SW480 (cell line): ENCODE data around the gene COPS6.

Source experiments
- DNase-seq: peaks from one replicate; pipeline ENCODE4 v3.0.0-alpha.2; 2016; ENCODE audit warnings: low spot score

Gene COPS6

GRCh38 chr7:100080907-100081534, 7.7 kb upstream of the COPS6 start:
- no peak for DNase-seq

GRCh38 chr7:100081535-100082102, 7.2 kb upstream of the COPS6 start, which contains the start of gene ZNF3:
Gene ZNF3 (minus strand): TSS chr7:100081723. CDS start chr7:100077357, 4,366 bp downstream.
- DNase-seq, result peak; percentile 100

- DNase-seq, result no peak
Observed at GRCh38 chr7:100082978-100083377, 5.8 kb upstream of the COPS6 start.

GRCh38 chr7:100085515-100085914, 3.3 kb upstream of the COPS6 start:
- no peak for DNase-seq

GRCh38 chr7:100087055-100087750, 1.6 kb upstream of the COPS6 start:
- DNase-seq, result peak; percentile 71

- DNase-seq, result no peak
Observed at GRCh38 chr7:100088095-100088620, 611 bp upstream of the COPS6 start.

- DNase-seq, result no peak
Observed at GRCh38 chr7:100089458-100090196, 858 bp downstream of the COPS6 start.

- DNase-seq, result no peak
Observed at GRCh38 chr7:100090527-100091410, 2.0 kb downstream of the COPS6 start.

GRCh38 chr7:100091411-100092181, 2.8 kb downstream of the COPS6 start:
- DNase-seq, result no peak

GRCh38 chr7:100093054-100093453, 4.3 kb downstream of the COPS6 start:
- peak; percentile 62 for DNase-seq

GRCh38 chr7:100093498-100093897, 4.7 kb downstream of the COPS6 start:
- no peak for DNase-seq

GRCh38 chr7:100093925-100094486, 5.2 kb downstream of the COPS6 start:
- no peak for DNase-seq

- DNase-seq, result no peak
Observed at GRCh38 chr7:100095289-100095688, 6.5 kb downstream of the COPS6 start.

- no peak for DNase-seq
Observed at GRCh38 chr7:100095704-100096103, 6.9 kb downstream of the COPS6 start.

GRCh38 chr7:100098913-100099312, 10.1 kb downstream of the COPS6 start:
- DNase-seq, result no peak

- DNase-seq, result no peak
Observed at GRCh38 chr7:100099452-100099851, 10.7 kb downstream of the COPS6 start.

GRCh38 chr7:100100420-100101015, 11.7 kb downstream of the COPS6 start:
- peak; percentile 98 for DNase-seq

GRCh38 chr7:100101016-100101862, 12.5 kb downstream of the COPS6 start, which contains the start of the genes AP4M1 and MCM7:
Gene AP4M1 (plus strand): TSS chr7:100101643. CDS start chr7:100101715, 72 bp downstream.
Gene MCM7 (minus strand): TSS chr7:100101397. CDS start chr7:100101294, 103 bp downstream.
- DNase-seq, result peak; percentile 100
